BJ (cell line): ENCODE results near the gene RASD1. TPM values are rescaled to one million over a fixed set of nuclear protein-coding genes. Genes with fewer than 3 reads are reported as not detected.

Experiments
- CTCF ChIA-PET: fragments of 350-600 bp; formaldehyde crosslinking; extraction: SDS; loops from one replicate; lab custom pipeline; 2021; ENCODE audit warnings: antibody characterized with exemption, inconsistent platforms; lab: Yijun Ruan, JAX
- POLR2A ChIA-PET: fragments of 300-600 bp; sonication (Branson Sonifier 250); formaldehyde crosslinking; extraction: SDS; loops from one replicate; lab custom pipeline; 2021; ENCODE audit warnings: antibody characterized with exemption; lab: Charles Lee
- DNase-seq: peaks from one replicate; pipeline ENCODE4 v3.0.0-alpha.2; 2011; ENCODE audit warnings: low read depth
- H3K27me3 ChIP-seq: 2 replicates; pipeline ENCODE4 v1.6.0; 2011; ENCODE audit warnings: low read length; ENCODE audit not compliant: control insufficient read depth, insufficient read depth
- H3K36me3 ChIP-seq: 2 replicates; pipeline ENCODE4 v1.5.1; 2011; ENCODE audit warnings: low read length; ENCODE audit not compliant: control insufficient read depth, insufficient read depth
- H3K4me3 ChIP-seq: 2 replicates; pipeline ENCODE4 v1.5.1; 2011; ENCODE audit warnings: low read depth, mild to moderate bottlenecking, control low read depth, low read length
- CTCF ChIP-seq: IDR thresholded peaks from 2 replicates; pipeline ENCODE4 v1.5.1; 2011; ENCODE audit warnings: low read depth, mild to moderate bottlenecking, control low read depth, inconsistent platforms, low read length, moderate library complexity; ENCODE audit not compliant: insufficient read depth
- polyA plus RNA-seq: library from polyadenylated mRNA; depleted of rRNA; stranded (reverse); fragments of >200 nt; gene quantifications from 2 replicates; pipeline ENCODE4 v1.2.3, GENCODE V29; 2011

Gene RASD1
- polyA plus RNA-seq, 1 experiment, result 0.90 TPM

GRCh38 chr17:17523001-17523730 is 27.0 kb upstream of the RASD1 start:
- H3K36me3 ChIP-seq, result no peaks in the 10 kb centered on the region
- no peak overlapping the region for H3K4me3 ChIP-seq
- no peaks in the 10 kb centered on the region for H3K27me3 ChIP-seq
- CTCF ChIA-PET, result interaction anchor here (0.6 to 2.6 kb wide), 6 partner anchors 9 to 170 kb away, joined by 3 to 8 read pairs (median 4); no protein-coding TSS in a partner anchor
- TF ChIP-seq CTCF, result no peak
- DNase-seq, result no peak
- POLR2A ChIA-PET, result no interaction called here

DNA sequence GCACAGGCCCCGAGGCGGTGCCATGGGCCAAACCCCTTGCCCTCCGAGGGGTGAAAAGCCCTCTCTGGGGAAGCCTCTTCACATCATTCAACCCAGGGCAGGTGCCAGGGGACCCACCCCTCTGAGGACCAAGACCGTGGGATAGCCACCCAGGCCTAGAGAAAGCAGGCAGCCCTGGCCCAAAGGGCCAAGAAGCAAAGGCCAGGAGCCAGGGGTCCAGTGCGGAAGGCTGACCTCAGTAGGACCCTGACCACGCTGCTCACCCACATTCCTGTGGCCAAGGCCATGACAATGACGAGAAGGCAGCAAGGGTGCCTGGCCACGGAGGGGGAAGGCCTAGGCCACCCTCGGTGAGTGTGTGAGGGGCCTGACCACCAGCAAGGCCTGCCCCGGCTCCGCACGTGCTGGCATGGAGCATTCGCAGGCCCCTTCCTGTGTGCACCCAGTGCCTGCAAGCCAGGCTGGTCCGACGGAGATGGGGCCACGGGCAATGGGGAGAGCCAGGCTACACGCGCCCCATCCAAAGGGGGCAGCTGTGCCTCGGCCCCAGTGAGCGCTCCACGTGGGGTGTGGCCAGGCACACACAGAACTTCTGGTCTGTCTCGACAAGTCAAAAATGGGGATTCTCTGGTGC is 24.5 kb upstream of the RASD1 start:
- CTCF ChIA-PET, result interaction anchor here (1.1 to 2.6 kb wide), 2 partner anchors 48 to 291 kb away, joined by 5 to 8 read pairs; no protein-coding TSS in a partner anchor
- POLR2A ChIA-PET, result no interaction called here
- no peak for TF ChIP-seq CTCF
- no peak overlapping the region for H3K4me3 ChIP-seq
- no peaks in the 10 kb centered on the region for H3K27me3 ChIP-seq
- no peaks in the 10 kb centered on the region for H3K36me3 ChIP-seq
- no peak for DNase-seq

- Histone ChIP-seq H3K4me3 (no peak overlapping the region), H3K36me3 (no peaks in the 10 kb centered on the region), H3K27me3 (no peaks in the 10 kb centered on the region)
- DNase-seq, result no peak
- CTCF ChIA-PET, result interaction anchor here (0.9 to 1.0 kb wide), 2 partner anchors 29 to 94 kb away, joined by 3 read pairs; no protein-coding TSS in a partner anchor
- POLR2A ChIA-PET, result no interaction called here
- TF ChIP-seq CTCF, result no peak
Observed at GRCh38 chr17:17519886-17520285, 23.7 kb upstream of the RASD1 start.

GRCh38 chr17:17518951-17519350 is 22.8 kb upstream of the RASD1 start:
- H3K4me3 ChIP-seq, result no peak overlapping the region
- no peaks in the 10 kb centered on the region for H3K36me3 ChIP-seq
- no peak for DNase-seq
- H3K27me3 ChIP-seq, result no peaks in the 10 kb centered on the region
- no peak for TF ChIP-seq CTCF
- CTCF ChIA-PET, result interaction anchor here (0.6 to 1.3 kb wide), 3 partner anchors 19 to 95 kb away, joined by 3 to 4 read pairs (median 3); no protein-coding TSS in a partner anchor
- POLR2A ChIA-PET, result no interaction called here

DNA sequence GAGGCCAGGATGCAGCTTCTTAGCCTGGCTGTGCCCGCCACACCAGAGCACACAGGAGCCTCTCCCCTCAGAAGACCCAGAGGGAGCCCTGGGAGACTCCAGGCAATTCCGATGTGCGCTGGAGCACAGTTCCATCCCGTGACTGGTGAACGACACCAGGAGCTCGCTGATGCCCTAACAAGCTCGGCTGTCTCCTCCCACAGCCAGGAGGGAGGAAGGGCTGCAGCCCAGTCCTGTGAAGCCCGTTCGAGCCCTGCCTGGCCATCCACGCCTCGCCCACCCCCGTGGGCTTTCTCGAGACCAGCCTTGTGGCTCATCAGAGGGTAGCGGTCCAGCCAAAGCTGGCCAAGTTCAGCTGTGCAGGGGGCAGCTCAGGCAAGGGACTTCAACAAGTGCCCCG is 21.8 kb upstream of the RASD1 start:
- ChIA-PET POLR2A (no interaction called here), CTCF (interaction anchor here (0.8 to 1.3 kb wide), 2 partner anchors 22 to 96 kb away, joined by 3 to 4 read pairs; partner anchors contain the start of gene RASD1)
- Histone ChIP-seq H3K36me3 (no peaks in the 10 kb centered on the region), H3K27me3 (no peaks in the 10 kb centered on the region), H3K4me3 (no peak overlapping the region)
- TF ChIP-seq CTCF, result no peak
- no peak for DNase-seq
